GM12864 (cell line): ENCODE results near the gene PDZK1IP1.

Source experiments
- DNase-seq: peaks from one replicate; pipeline ENCODE4 v3.0.0-alpha.2; 2011; ENCODE audit warnings: low read depth
- H3K4me3 ChIP-seq: 2 replicates; pipeline ENCODE4 v1.5.1; 2011; ENCODE audit warnings: mild to moderate bottlenecking, low read depth, low read length, control low read depth
- CTCF ChIP-seq: IDR thresholded peaks from 2 replicates; pipeline ENCODE4 v1.5.1; 2011; ENCODE audit warnings: low read depth, mild to moderate bottlenecking, moderate library complexity, low read length, control low read depth, inconsistent platforms; ENCODE audit errors: missing control alignments

The PDZK1IP1 gene

GRCh38 chr1:47137925-47138615, 51.8 kb downstream of the PDZK1IP1 start:
- no peak for DNase-seq
- H3K4me3 ChIP-seq, result no peak overlapping the region
- no peak for TF ChIP-seq CTCF

GRCh38 chr1:47137198-47137597, 52.6 kb downstream of the PDZK1IP1 start, which contains the start of gene CYP4A22:
Gene CYP4A22, plus strand, starts transcription at chr1:47137441. Its CDS starts 45 bp downstream, at chr1:47137486.
- TF ChIP-seq CTCF, result no peak
- no peak within 1 kb of the TSS for H3K4me3 ChIP-seq
- DNase-seq, result no peak
